Measurements from ENCODE around the gene HIRIP3. TPM values are rescaled to one million over a fixed set of nuclear protein-coding genes. Genes with fewer than 3 reads are reported as not detected.
"Not testable (repeated sequence)": the region's sequence is repeated elsewhere in the genome, so short reads cannot be mapped to it uniquely, and the experiment has no call there.

HIRIP3 gene
- total RNA-seq, 1 donor from 2014 or later, result 1.4 TPM

DNA sequence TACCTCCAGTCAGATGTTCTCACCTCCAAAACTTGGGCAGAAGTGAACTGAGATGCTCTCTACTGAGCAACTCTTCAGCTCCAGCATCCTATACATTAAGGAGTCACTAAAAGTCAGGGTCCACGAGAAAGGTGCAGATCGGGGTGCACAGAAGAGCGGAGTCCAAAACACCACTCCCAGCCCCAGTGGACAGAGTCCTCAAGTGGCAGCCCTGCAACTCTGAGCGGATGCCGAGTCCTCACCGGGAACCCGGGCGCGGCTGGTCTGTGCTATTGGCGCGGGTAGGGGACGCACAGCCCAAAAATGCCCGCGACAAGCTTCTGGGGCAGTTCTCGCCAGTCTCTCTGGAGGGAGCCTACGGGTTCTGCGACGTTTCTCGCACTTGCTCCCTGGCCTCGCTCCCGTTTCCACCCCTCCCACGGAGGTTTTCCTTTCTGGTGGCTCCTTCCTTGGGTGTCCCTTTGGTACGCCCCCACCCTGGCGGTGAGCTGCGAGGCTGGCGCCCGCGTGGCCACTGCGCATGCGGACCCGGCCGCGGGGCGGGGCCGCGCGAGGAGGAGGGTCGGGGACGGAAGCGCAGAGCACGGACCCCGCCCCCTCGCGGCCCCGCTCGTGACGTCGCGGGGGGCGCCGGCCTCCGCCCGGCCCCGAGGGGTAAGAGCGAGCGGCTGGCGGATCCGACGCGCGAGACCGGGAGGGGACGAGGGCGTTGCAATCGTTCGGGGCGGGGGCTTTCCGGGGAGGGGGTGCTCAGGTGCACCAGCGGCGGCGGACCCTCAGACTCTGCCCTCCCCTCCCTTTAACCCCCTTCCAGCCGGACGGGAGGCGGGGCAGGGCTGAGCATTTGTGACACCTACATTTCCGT is 33.7 kb downstream of the HIRIP3 start, which contains the start of gene TMEM219:
Gene TMEM219 (plus strand): TSS at position 601 of the 865 bp plus-strand sequence. CDS start 1,065 bp downstream, outside the sequence.
- peak; percentile 96 for DNase-seq (ENCODE audit: low spot score)

- DNase-seq (ENCODE audit: low spot score), result no peak
Measured at GRCh38 chr16:29961127-29961478, 34.3 kb downstream of the HIRIP3 start.

DNA sequence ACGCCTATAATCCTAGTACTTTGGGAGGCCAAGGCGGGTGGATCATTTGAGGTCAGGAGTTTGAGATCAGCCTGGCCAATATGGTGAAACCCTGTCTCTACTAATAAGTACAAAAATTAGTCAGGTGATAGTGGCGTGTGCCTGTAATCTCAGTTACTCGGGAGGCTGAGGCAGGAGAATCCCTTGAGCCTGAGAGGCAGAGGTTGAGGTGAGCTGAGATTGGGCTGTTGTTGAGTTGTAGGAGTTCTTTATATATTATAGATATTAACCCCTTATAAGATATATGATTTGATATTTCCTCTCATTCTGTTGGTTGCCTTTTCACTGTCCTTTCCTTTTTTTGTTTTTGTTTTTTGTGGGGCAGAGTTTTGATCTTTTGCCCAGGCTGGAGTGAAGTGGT is 35.6 kb downstream of the HIRIP3 start:
- DNase-seq (ENCODE audit: low spot score), result not testable (repeated sequence)

GRCh38 chr16:29959293-29959692 is 36.1 kb downstream of the HIRIP3 start:
- no peak for DNase-seq (ENCODE audit: low spot score)

- no peak for DNase-seq (ENCODE audit: low spot score)
Measured at GRCh38 chr16:29958756-29959155, 36.7 kb downstream of the HIRIP3 start.

DNA sequence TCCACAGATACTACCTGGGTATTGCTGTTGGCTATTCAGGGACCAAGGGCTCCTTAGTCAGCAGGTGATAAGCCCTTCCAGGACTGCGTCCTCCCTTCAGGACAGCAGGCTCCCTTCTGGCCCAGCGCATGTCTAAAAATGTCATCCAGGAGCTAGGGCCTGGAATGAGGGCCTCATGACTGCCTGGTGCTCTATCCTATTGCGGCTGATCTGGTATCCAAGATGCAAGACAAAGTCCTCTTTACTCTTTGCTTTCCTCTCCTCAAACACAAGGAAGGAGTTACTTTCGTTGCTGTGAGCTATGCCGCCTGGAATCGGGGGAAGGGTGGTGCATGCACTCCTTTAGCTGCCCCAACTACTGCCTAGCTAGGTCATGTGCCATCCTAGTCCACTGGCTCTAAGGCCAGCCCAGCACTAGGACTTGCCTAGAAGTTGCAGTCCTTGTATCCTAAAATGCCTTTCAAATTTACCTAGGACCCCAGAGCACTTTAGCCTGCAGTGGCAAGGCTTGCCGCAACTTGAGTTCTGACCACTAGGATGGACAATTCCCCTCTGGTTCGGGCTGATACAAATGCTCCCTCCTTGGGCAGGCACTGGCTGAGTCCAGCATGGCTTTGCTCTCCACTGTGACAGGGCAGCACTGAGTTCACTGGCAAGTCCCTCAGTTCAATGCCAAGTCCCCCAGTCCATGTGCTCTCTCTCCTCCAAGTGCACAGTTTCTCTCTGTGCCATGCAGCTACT is 43.6 kb downstream of the HIRIP3 start:
- no peak for DNase-seq (ENCODE audit: low spot score)

DNA sequence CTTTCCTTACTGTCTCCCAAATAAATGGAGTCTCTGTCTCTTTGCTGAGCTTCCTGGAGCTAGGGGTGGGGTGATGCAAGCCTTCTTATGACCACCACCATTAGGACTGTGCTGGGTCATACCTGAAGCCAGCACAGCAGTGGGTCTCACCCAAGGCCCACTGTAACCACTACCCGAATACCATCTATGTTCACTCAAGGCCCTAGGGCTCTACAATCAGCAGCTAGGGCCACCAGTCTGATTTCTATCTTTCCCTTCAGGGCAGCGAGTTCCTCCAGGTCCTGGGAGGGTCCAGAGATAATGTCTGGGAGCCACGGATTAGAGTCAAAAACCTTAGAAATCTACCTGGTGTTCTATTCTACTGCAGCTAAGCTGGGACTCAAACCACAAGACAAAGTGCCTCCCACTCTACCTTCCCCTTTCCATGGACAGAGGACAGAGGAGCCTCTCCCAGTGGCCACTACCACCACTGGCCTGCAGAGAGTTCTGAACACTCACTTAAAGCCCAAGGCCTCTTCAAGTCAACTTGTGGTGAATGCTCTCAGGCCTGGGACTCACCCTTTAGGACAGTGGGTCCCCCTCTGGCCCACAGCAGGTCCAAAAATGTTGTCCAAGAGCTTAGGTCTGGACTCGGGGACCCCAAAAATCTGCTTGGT is 44.5 kb downstream of the HIRIP3 start:
- DNase-seq (ENCODE audit: low spot score), result no peak

DNA sequence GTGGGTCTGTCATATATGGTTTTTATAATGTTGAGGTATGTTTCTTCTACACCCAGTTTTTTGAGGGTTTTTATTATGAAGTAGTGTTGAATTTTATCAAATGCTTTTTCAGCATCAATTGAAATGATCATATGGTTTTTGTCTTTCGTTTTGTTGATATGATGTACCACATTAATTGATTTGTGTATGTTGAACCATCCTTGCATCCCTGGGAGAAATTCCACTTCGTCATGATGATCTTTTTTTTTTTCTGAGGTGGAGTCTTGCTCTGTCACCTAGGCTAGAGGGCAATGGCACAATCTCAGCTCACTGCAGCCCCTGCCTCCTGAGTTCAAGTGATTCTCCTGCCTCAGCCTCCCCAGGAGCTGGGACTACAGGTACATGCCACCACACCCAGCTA is 47.5 kb downstream of the HIRIP3 start:
- no peak for DNase-seq (ENCODE audit: low spot score)

- peak; percentile 98 for DNase-seq (ENCODE audit: low spot score)
Measured at GRCh38 chr16:29943846-29944799, 51.3 kb downstream of the HIRIP3 start.

Other genes with a start within 250 kb of the HIRIP3 start
- 0.72 TPM for gene C16orf54, start 249.6 kb downstream of the HIRIP3 start, total RNA-seq (ENCODE audit: insufficient read depth, low replicate concordance)
- 2.2 TPM for gene ZG16, start 217.4 kb downstream of the HIRIP3 start, total RNA-seq (ENCODE audit: insufficient read depth, low replicate concordance)
- gene KIF22, start 204.9 kb downstream of the HIRIP3 start, total RNA-seq (ENCODE audit: insufficient read depth, low replicate concordance), result 25.0 TPM
- 103 TPM for gene MAZ, start 189.1 kb downstream of the HIRIP3 start, total RNA-seq (ENCODE audit: insufficient read depth, low replicate concordance)
- gene PRRT2, start 183.4 kb downstream of the HIRIP3 start, total RNA-seq (ENCODE audit: insufficient read depth, low replicate concordance), result 7.9 TPM
- 13.7 TPM for gene PAGR1, start 179.5 kb downstream of the HIRIP3 start, total RNA-seq (ENCODE audit: insufficient read depth, low replicate concordance)
- gene MVP, start 175.2 kb downstream of the HIRIP3 start, total RNA-seq (ENCODE audit: insufficient read depth, low replicate concordance), result 91.7 TPM
- 68.1 TPM for gene CDIPT, start 132.4 kb downstream of the HIRIP3 start, total RNA-seq (ENCODE audit: insufficient read depth, low replicate concordance)
- 12.5 TPM for gene SEZ6L2, start 96.1 kb downstream of the HIRIP3 start, total RNA-seq (ENCODE audit: insufficient read depth, low replicate concordance)
- not detected for gene ASPHD1, start 95.1 kb downstream of the HIRIP3 start, total RNA-seq (ENCODE audit: insufficient read depth, low replicate concordance)
- gene KCTD13, start 69.4 kb downstream of the HIRIP3 start, total RNA-seq (ENCODE audit: insufficient read depth, low replicate concordance), result 9.4 TPM
- 26.7 TPM for gene TMEM219, start 33.5 kb downstream of the HIRIP3 start, total RNA-seq (ENCODE audit: insufficient read depth, low replicate concordance)
- 31.8 TPM for gene TAOK2, start 21.7 kb downstream of the HIRIP3 start, total RNA-seq (ENCODE audit: insufficient read depth, low replicate concordance)
- 8.9 TPM for gene INO80E, start 624 bp upstream of the HIRIP3 start, total RNA-seq (ENCODE audit: insufficient read depth, low replicate concordance)
- 0.48 TPM for gene DOC2A, start 15.4 kb upstream of the HIRIP3 start, total RNA-seq (ENCODE audit: insufficient read depth, low replicate concordance)
- 8.9 TPM for gene C16orf92, start 27.6 kb upstream of the HIRIP3 start, total RNA-seq (ENCODE audit: insufficient read depth, low replicate concordance)
- not detected for gene TLCD3B, start 35.7 kb upstream of the HIRIP3 start, total RNA-seq (ENCODE audit: insufficient read depth, low replicate concordance)
- gene ALDOA, start 70.1 kb upstream of the HIRIP3 start, total RNA-seq (ENCODE audit: insufficient read depth, low replicate concordance), result 321 TPM
- 46.5 TPM for gene PPP4C, start 80.4 kb upstream of the HIRIP3 start, total RNA-seq (ENCODE audit: insufficient read depth, low replicate concordance)
- 0.48 TPM for gene TBX6, start 96.3 kb upstream of the HIRIP3 start, total RNA-seq (ENCODE audit: insufficient read depth, low replicate concordance)
- gene YPEL3, start 100.6 kb upstream of the HIRIP3 start, total RNA-seq (ENCODE audit: insufficient read depth, low replicate concordance), result 23.6 TPM
- gene GDPD3, start 117.9 kb upstream of the HIRIP3 start, total RNA-seq (ENCODE audit: insufficient read depth, low replicate concordance), result not detected
- gene MAPK3, start 127.6 kb upstream of the HIRIP3 start, total RNA-seq (ENCODE audit: insufficient read depth, low replicate concordance), result 23.8 TPM
- gene CORO1A, start 188.0 kb upstream of the HIRIP3 start, total RNA-seq (ENCODE audit: insufficient read depth, low replicate concordance), result 22.9 TPM
- 110 TPM for gene BOLA2B, start 198.0 kb upstream of the HIRIP3 start, total RNA-seq (ENCODE audit: insufficient read depth, low replicate concordance)
- gene SLX1A, start 198.3 kb upstream of the HIRIP3 start, total RNA-seq (ENCODE audit: insufficient read depth, low replicate concordance), result 10.8 TPM
- 5.1 TPM for gene SULT1A3, start 203.6 kb upstream of the HIRIP3 start, total RNA-seq (ENCODE audit: insufficient read depth, low replicate concordance)

Measured in umbilical cord (tissue), 2 donors.